ENCODE results near the gene ARR3.
"Not testable (repeated sequence)": the region's sequence is repeated elsewhere in the genome, so short reads cannot be mapped to it uniquely, and the experiment has no call there.

ARR3 gene

DNA sequence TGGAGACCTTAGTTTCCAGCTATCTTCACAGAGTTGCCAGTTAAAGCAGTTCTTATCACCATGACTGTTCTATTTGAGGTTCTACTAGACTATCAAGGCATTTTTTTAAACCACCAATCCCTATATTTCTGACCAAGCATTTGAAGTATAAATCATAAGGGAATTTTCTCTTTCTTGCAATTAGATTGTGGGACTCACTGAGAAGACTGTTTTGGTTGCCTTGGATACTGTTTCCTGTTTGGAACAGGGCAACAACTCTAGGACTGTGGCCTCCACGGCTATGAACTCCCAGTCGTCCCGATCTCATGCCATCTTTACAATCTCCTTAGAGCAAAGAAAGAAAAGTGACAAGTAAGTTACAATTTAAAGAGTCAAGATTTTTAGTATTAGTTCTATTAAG is 33.6 kb downstream of the ARR3 start:
- H3K9me3 ChIP-seq (ENCODE audit: control insufficient read depth, insufficient read depth, low read length): no peaks in the 10 kb centered on the region
- no peak overlapping the region for H3K9ac ChIP-seq (ENCODE audit: low read depth, low read length)
- H3K36me3 ChIP-seq (ENCODE audit: insufficient read depth, low read length): no peaks in the 10 kb centered on the region
- H3K4me1 ChIP-seq (ENCODE audit: insufficient read depth, low read length): no peaks in the 10 kb centered on the region

- Histone ChIP-seq H3K4me1 (ENCODE audit: insufficient read depth, low read length) (no peaks in the 10 kb centered on the region), H3K9ac (ENCODE audit: low read depth, low read length) (no peak overlapping the region), H3K9me3 (ENCODE audit: control insufficient read depth, insufficient read depth, low read length) (no peaks in the 10 kb centered on the region), H3K36me3 (ENCODE audit: insufficient read depth, low read length) (no peaks in the 10 kb centered on the region)
Observed at GRCh38 chrX:70313503-70313902, 45.4 kb downstream of the ARR3 start.

GRCh38 chrX:70322784-70323183 is 54.6 kb downstream of the ARR3 start:
- no peaks in the 10 kb centered on the region for H3K4me1 ChIP-seq (ENCODE audit: insufficient read depth, low read length)
- H3K9ac ChIP-seq (ENCODE audit: low read depth, low read length): no peak overlapping the region
- no peaks in the 10 kb centered on the region for H3K9me3 ChIP-seq (ENCODE audit: control insufficient read depth, insufficient read depth, low read length)
- H3K36me3 ChIP-seq (ENCODE audit: insufficient read depth, low read length): no peaks in the 10 kb centered on the region

- H3K4me1 ChIP-seq (ENCODE audit: insufficient read depth, low read length); H3K9ac ChIP-seq (ENCODE audit: low read depth, low read length); H3K36me3 ChIP-seq (ENCODE audit: insufficient read depth, low read length); H3K9me3 ChIP-seq (ENCODE audit: control insufficient read depth, insufficient read depth, low read length): not testable (repeated sequence)
Observed at GRCh38 chrX:70323628-70324027, 55.5 kb downstream of the ARR3 start.

GRCh38 chrX:70324326-70324725 is 56.2 kb downstream of the ARR3 start:
- H3K36me3 ChIP-seq (ENCODE audit: insufficient read depth, low read length): no peaks in the 10 kb centered on the region
- no peaks in the 10 kb centered on the region for H3K9me3 ChIP-seq (ENCODE audit: control insufficient read depth, insufficient read depth, low read length)
- H3K9ac ChIP-seq (ENCODE audit: low read depth, low read length): no peak overlapping the region
- no peaks in the 10 kb centered on the region for H3K4me1 ChIP-seq (ENCODE audit: insufficient read depth, low read length)

DNA sequence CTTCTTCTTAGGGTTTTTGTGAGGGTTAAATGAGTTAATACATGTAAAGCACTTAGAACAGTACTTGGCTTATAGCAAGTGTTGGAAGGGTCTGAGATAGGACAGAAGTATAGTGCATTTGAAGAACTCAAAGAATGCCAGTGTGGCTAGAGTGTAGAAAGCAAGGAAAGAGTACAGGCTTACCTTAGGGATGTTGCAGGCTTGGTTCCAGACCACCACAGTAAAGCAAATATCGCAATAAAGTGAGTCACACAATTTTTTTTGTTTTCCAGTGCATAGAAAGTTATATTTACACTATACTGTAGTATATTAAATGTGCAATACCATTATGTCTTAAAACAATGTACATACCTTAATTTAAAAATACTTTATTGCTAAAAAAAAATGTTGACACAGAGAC is 63.0 kb downstream of the ARR3 start:
- no peaks in the 10 kb centered on the region for H3K9me3 ChIP-seq (ENCODE audit: control insufficient read depth, insufficient read depth, low read length)
- H3K36me3 ChIP-seq (ENCODE audit: insufficient read depth, low read length): no peaks in the 10 kb centered on the region
- H3K9ac ChIP-seq (ENCODE audit: low read depth, low read length): no peak overlapping the region
- H3K4me1 ChIP-seq (ENCODE audit: insufficient read depth, low read length): no peaks in the 10 kb centered on the region
